GM19438 (cell line): ENCODE measurements around the gene RGS3.

Experiments
- ATAC-seq: cut with Tn5 transposase; IDR thresholded peaks from one replicate; pipeline ENCODE4 v1.9.1; 2021; ENCODE audit warnings: low read depth; ENCODE audit not compliant: unreplicated experiment

The RGS3 gene

DNA sequence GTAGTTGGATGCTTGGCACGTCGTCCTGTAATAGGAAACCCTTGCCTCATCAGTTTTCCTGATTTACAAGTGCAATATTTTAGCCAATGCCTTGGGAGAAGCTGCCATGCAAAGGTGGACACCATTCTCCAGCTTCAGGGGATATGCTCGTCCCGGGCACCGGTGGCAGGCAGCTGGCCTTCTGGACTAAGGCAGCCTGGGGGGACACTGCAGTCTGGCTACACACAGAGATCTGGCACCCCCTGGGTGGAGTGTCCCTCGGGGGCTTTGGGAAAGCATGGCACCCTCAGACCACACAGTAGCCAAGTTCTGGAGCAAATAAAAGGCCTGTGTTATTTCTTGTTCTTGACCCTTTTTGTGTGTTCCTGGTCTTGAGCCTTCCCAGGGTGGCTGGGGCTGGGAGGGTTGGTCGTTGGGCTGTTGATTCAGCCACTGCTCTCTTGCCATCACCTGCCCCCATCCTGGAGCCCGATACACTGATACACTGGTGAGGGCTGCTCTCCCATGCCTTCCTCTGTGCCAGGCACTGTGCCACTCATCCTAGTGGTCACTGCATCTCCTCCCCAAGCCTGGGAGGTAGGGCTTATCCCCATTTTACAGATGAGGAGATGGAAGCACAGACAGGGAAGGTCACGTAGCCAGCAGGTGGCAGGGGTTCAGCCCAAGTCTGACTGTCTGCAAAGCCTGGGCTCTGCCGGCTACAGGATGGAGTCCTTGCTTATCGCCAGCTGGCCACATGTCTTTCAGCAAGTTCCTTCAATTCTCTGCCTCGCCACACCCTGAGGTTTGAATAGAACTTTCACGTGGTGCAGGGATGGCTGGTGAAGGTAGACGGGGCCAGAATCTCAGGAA lies 134.1 kb downstream of the RGS3 start:
- ATAC-seq, result no peak

DNA sequence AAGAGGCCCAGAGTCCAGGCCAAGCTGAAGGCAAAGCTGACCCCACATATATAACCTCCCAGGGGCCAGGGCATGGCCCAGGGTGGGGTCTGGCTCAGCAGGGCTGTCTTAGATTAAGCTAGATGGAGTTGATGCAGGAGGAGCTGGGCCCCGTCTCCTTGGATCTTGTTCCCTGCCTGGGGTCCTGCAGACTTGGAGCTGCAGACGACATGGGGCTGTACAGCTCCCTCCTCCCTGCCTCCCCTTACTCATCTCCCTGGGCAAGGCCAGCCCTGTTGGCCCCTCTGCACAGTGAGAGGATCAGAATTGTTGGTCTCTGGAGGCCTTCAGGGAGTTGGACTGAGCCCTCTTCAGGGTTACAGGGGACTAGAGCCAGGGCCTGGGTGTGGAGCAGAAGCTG lies 134.9 kb downstream of the RGS3 start:
- no peak for ATAC-seq

DNA sequence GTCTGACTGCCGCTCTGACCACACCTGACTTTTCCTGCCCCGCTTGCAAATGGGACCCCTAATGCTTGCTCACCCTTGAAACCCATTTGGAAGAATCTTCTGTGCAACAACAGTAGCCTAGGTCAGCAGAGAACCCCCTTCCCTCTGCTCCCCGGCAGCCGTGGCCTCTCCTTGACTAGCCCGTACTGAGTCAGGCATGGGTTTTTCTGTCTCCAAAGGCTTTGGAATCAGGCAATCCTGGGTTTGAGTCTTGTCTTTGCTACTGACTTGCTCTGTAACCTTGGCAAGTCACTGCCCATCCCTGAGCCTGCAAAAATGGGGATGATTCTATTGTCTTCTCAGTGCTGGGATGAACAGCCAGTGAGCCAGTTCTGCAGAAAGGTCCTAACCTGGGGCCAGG lies 135.4 kb downstream of the RGS3 start:
- ATAC-seq, result no peak

DNA sequence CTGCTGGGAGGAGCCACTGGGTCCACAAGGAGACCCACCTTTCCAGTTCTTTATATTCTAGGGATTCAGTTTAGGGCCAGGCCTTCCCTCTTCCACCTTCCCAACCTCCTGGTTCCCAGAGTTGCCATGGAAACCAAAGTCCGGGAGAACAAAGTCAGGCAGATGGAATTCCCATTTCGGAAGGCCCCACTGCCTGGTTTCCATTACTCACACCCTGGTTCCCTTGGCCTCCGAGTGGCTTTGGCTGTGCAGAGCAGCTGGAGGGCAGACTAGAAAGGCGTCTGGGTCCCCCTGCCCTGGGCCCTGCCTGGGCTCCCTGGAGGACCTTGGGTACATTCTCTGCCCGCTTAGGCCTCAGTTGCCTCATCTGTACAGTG lies 136.1 kb downstream of the RGS3 start:
- ATAC-seq, result no peak

DNA sequence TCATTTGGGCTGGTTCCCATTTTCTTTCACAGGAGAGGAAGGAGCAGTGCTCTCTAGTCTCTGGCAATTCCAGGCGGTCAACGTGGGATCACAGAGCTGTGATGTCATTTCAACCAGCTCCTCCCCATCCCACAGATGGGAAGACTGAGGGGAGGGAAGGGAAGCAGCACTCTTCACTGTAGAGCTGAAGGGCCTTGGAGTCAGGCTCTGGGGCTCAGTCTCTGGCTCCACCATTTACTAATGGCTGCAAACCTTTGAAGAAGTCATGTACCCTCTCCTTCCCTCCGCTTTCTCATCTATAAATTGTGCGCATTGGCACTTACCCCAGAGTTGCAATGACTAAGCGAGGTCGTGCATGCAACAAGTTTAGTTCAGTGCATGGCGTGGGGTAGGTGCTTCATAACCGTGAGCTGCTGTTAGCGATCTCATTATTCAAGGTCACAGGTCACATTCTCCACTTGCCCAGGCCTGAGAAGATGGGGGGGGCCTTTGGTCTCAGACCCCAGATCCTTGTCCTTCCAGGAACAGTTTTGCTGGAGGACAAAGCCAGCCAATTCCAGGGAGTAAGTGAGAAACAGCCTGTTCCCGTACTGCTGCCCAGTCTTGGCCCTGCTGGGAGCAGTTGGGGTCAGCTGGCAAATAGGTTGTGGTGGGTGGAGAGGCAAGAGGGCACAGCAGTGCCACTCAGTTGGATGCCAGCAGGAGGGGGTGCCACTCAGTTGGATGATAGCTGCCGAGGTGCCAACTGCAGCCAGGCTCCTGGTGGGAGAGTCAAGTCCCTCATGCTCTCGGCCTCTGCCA lies 136.7 kb downstream of the RGS3 start:
- no peak for ATAC-seq

DNA sequence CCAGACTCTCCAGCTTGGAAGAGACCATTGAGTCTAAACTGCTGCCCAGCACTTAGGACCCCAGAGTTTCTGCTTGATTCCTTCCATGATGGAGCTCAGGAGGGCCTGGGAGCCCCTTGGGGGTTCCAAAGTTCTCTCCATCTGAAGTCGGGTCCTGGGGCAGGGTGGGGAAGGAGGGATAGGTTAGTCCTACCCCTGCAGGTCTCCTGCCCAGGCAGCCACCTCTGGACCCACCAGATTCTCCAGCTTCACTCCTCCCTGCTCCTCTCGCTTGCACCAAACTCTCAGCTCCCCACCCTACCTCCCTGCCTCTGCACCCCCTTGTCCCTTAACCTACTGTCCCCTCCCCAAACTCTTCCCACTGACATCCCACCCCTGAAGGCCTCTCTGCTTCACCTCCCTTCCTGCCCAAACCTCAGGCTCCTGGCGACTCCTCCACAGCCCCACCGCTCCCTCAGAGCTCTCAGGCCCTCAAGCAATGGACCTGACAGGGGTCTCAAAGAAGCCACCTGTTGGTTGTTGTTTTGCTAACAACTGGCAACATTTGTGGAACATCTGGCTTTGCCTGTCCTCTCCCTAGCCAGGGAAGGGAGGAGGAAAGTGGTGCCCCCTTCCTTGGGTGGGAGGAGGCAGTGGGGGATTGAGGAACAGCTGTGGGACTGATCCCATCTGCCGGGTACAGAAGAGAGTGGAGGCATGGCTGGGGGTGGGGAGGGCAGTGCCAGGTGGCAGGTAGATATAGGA lies 137.5 kb downstream of the RGS3 start:
- no peak for ATAC-seq

DNA sequence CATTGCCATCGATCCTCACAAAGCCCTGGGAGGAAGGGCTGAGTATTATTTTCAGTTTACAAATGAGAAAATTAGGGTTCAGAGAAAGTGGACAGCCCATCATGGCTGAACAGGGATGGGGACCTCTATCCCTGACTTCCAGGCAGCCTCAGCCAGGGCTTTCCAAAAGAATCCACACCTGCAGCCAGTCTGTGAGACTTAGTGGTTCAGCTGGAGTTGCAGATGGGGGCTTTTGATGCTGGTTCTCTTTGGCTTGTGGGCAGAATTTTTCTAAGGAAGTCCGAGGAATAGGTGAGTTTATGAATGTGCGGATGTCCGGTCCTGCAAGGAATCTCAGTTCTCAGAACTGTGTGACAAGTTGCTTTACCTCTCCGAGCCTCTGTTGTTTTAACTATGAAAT lies 138.1 kb downstream of the RGS3 start:
- no peak for ATAC-seq

DNA sequence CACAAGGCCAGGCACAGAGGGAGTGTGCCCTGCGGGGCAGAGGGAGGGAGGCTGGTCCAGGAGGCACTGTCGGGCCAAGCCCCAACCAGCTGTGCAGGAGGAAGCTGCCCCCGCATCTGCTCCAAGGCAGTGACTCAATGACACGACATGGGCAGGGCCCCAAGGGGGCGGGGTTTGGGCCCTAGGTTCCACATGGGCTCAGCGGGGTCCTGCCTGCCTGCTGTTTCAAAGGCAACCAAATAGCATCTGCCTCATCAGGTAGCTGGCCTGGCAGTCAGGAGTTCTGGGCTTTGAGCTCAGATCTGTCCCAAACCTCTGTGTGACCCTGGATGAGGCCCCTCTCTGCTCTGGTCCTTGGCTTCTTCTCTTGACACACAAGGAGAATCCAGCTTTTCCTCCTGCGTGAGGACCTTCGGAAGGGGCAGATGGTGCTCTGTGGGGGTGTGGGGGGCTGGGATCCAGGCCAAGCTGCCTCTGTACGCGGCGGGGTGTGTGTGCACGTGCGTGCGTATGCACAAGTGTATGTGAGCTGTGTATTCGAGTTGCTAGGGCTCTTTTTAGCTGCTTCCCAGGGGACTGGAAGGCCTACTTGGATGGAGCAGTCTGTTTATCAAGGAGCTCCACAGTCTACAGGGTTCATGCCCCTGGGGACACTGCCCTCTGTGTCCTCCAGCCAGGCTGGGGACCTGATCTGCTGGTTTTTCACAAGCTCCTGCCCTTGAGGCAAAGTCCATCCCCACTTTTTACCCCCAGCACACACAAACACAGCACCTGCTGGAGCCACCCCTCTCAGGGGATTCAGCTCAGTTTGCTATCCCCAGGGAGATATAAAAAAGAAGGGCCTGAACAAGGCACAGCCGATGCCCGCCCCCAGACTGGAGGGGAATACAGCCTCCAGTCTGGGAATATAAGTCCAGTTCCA lies 138.9 kb downstream of the RGS3 start:
- ATAC-seq, result peak; percentile 64

DNA sequence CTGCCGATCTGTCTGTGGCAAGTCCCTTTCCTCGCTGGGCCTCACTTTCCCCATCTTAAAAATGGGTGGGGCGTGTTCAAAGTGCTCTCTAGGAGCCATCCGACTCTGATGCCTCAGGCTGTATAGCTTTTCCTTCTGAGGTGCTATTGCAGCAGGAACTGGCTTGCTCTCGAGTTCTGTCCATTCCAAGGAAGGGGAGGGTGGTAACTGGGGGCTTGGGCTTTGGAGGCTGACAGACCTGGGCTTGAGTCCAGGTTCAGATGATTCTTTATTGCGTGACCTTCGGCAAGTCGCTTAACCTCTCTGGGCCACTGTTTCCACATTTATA lies 139.5 kb downstream of the RGS3 start:
- no peak for ATAC-seq

DNA sequence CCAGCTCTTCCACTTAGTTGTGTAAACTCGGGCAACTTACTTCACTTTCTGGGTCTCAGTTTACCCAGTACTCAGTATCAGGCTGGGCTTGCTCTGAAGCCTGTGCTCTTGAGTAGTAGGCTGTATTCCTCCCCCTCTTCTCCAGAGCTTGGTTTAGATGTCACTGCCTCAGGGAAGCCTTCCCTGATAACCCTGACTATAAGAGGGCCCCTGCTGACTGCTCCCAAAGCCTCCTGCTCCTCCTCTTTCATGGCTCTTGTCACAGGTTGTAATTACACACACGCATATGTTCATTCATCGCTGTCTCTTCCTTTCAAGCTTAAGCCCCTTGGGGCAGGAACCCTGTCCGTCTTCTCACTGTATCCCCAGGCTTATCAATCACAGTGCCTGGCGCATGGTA lies 140.2 kb downstream of the RGS3 start:
- ATAC-seq, result no peak

DNA sequence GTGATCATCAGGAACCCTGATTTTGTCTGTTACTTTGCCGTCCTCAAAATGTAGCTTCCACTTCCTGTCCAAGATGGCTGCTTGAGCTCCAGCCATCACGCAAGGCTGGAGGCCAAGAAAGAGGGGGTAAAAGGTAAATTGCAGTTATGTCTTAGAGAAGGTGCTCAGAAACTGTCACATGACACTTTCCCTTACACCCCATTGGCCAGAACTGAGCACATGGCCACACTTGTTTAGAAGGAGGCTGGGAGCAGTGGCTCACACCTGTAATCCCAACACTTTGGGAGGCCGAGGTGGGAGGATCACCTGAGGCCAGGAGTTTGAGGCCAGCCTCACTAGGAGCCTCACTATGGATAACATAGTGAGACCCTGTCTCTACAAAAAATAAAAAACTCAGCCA lies 140.9 kb downstream of the RGS3 start:
- ATAC-seq, result no peak

DNA sequence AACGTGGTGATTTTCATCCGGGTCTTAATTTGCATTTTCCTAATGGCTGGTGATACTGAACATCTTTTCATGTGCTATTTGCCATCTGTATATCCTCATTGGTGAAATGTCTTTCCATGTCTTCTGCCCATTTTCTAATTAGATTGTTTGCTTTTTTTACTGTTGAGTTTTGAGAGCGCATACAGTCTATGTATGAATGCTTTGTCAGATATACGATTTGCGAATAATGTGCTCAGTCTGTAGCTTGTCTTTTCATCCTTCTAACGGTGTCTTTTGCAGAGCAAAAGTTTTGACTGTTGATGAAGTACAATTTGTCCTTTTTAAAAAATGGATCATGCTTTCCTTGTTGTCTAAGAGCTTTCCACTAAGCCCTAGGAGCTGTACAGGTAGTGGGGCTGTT lies 143.0 kb downstream of the RGS3 start:
- no peak for ATAC-seq

DNA sequence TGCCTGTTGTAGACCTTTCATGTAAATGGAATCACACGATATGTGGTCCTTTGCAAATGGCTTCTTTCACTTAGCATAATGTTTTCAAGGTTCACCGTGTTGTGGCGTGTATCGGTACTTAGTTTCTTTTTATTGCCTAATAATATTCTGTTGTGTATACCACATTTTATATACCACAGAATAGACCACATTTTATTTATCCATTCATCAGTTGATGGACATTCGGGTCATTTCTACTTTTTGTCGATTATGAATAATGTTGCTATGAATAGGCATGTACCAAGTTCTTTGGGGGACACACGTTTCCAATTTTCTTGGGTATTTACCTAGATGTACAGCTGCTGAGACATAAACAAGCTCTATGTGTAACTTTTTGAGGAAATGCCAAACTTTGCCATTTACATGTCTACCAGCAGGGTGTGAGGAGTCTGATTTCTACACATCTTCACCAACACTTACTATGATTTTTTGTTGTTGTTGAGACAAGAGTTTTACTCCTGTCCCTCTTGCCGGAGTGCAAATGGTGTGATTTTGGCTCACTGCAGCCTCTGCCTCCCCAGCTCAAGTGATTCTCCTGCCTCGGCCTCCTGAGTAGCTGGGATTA lies 144.7 kb downstream of the RGS3 start:
- ATAC-seq, result no peak

DNA sequence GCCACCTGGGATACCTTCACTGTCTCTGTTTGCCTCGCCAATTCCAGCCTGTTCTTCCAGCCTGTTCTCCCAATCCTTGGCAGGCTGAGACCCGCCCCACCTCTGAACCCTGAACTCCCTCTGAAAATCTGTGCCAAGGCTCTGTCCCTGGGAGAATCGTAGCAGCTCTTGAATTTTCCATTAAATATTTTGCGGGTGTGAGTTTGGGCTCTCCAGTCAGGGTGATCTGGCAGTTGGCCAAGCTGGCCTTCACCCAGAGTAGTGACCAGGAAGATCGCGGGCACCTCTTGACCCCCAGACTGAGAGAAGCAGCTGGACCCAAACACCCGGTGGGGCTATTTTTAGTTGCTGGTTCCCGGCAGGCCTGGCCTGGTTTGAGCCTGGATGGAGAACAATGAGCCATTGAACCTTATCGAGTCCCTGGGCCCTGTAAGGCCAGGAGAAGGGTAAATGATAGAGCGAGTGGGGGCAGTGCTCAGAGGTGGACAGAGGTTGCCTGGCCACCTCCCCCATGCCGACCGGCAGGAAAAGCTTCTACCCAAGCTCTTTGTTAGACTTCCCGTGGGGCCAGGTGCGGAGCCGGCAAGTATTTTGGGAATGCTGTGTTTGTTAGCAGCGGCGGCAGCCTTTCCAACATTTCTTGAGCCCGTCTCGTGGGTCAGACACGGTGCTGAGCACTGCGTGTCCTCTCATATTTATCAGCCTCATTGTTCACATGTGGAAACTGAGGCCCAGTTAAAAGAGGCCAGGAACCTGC lies 146.2 kb downstream of the RGS3 start:
- ATAC-seq, result no peak

DNA sequence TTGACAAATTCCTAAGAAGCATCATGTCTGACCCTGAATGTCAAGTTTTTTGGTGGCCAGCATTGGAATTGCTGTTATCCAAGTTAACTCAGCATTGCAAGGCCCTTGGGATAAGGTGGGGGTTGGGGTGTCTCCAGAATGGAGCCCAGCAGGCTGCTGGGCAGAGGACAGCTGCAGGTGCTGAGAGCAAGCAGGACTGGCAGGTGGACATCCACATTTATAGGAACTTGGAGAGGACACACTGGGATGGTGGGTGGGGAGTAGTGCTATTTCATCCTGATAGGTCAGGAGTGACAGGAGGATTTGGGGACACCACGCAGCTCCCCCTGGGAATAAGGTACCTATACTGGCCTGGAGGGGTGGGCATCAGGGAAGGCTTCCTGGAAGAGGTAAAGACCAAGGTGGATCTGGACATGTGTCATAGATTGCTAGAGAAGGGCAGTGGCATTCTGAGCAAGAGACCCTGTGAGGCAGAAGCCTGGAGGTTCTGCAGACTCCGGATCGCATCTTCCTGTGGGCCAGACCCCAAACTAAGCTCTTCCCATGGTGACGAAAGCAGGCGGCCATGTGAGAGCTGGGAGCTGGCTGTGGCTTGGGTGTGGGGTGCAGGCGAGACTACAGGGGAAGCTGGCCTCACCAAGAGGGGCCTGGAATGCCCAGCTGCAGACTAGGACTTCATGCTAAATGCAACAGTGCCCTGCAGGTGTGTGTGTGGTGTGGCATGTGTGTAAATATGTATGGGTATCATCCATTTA lies 148.1 kb downstream of the RGS3 start:
- ATAC-seq, result no peak

DNA sequence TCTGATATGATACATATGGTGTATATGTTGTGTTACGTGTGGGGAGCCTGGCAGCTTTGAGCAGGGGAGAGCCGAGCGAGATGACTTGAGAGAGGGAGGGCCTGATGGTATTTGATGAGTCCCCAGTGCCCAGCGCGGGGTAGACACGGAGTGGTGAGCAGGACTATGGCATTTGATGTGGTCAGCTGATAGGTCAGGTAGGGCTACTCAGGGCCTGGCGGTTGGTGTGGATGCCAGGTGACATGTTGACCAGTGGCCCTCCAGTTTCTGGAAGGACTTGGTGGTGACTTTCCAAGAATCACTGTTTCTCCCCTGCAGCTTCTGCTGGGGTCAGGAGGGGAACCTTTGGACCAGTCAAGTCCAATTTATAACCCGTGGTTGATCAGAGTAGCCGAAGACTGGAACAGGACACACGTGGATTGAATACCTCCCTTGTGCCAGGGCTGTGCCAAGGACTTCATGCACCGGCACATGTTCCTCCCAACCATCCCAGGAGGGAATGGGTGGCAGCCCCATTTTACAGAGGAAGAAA lies 148.8 kb downstream of the RGS3 start:
- no peak for ATAC-seq

DNA sequence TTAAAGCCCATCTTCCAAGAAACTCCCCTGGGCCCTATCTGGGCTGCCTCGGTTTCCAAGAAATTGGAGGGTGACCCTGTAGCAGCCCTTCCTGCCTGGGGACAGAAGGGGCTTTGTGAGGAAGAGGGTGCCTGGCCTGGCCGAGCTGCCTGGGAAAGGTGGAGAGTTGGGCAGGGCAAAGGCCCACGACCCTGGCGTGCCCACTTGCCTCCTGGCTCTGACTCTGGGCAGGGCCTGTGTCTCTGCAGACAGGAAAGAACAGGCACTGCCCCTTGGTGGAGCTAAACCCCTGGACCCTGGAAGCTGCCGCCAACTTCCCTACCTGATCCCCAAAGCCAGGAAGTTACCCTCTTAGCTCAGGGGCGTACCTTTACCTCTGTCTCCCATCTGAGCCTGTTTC lies 149.3 kb downstream of the RGS3 start:
- no peak for ATAC-seq

DNA sequence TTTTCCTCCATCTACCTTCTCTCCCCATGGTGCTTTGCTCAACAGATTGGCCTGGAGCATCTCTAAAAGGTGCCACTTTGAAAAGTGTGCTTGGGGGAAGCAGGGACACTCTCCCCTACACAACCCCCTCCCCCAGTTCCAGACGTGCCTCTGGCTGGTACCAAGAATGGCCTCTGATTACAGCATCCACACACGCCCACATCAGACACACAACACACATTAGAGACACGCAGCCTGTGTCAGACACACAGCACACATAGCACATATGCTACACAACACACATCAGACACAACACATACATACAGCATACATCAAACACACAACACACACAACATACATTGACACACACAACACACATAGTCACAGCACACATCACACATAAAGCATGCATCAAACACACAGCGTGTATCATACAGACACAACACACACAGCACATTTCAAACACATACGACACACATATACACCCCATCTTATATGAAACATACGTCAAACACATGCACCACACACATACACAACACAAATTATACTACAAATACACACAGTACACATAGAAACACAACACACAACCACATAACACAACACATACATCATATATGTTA lies 150.4 kb downstream of the RGS3 start:
- ATAC-seq, result no peak
